ENCODE data around the gene PAPPA.

Gene PAPPA

DNA sequence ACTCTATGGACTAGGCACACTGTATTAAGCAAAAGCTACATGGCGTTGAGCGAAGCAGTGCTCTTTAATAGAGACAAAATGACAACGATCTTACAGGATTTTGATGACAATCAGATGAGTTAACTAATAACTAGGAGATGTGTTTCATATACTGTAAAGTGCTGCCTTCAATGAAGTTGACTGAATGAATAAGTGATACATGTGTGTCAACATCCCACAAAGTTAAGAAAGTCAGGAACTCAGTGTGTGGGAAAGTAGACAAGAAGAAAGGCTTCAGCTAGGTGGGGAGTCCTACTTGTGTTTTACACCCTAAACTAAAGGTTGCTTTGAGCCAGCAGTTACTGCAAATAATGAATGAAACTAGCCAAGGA, 79.6 kb downstream of the PAPPA start:
- DNase-seq = no peak

DNA sequence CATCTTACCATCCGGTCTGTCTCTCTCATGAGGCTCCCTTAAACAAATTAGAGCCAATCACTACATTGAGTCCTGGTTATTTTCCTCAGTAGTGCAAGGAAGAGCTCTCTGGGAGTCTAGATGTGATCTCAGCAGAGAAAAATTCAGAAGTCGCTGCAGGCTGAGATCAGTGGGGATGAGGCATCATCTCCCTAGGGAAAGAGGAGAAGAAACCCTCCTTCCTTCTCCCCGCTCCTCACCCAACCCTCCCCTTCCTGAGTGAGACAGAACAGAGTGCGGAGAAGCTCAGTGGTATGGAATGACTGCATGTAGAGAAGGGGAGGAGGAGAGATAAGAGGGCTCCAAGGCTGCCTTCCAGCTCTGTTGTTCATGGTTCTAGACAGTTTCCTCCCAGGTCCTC, 80.5 kb downstream of the PAPPA start:
- DNase-seq = no peak

DNA sequence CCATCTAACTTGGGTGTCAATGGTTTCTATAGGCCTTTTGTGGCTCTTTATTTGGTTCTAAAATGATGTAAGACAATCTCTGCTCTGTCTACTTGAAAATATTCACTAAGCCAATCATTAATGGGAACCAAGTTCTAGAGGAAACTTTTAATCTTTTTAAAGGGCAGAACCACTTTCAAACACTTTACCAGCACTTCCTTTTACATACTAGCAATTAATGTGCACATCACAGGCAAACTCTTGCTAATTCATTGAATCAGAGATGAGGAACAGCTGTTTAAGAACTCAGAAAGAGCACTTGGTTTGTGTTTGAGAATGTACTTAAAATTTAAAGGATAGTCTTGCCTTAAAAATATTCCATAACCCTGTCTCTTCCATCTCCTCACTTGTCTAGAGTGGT, 83.4 kb downstream of the PAPPA start:
- DNase-seq = no peak

DNA sequence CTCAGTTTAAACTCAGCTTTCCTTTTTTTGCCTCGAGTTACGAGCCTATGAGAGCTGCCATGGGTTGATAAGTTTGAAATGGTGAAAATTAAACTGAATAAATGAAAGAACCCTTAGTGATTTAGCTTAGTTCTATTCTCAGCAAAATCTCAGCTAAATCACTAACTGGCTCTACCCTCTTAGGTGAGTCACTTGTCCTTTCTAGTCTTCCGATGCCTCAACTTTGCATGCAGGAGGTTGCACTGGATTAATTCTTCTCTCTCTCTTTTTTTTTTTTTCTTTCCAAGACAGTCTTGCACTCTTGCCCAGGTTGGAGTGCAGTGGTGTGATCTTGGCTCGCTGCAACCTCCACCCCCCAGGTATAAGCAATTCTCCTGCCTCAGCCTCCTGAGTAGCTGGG, 83.9 kb downstream of the PAPPA start:
- no peak for DNase-seq

DNA sequence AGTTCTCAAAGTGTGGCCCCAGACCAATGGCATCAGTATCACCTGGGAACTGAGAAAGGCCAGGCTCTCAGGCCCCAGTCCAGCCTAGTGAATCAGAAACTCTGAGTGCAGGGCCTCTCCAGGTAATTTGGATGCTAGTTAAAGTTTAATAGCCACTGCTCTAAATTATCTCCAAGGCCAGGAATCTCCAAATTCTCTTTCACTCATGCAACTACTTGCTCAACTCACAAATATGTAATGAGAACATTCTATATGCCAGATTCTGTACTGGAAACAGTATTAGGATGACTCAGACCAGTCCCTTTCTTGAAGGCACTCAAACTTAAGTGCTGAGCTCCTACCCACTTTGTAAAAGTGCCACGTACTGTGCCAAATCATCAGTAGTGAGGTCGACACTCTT, 84.6 kb downstream of the PAPPA start:
- DNase-seq = no peak

DNA sequence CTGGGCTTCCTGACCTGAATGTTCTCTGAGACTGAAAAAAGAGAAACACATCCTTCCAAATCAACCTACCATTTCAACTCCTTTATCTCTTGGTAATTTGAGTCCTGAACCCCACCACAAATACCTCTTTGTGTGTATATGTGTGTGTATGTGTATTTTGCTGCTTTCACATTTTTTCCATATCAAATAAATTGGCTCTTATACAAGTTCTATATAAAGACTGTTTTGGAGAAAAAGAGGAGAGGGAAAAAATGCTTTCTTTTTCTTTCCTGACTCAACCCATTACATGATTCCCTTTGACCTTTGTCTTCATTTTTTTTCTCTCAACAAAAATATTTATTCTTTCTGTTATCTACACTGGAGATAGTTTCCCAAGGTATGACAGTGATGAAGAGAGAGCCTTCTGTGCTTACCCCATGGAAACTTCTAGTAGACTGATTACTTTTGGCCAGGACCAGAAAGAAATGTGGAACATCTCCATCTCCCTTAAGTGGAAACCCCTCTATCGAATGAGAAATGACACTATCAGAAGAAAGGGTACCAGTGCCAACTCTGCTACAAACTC, 85.3 kb downstream of the PAPPA start:
- no peak for DNase-seq

DNA sequence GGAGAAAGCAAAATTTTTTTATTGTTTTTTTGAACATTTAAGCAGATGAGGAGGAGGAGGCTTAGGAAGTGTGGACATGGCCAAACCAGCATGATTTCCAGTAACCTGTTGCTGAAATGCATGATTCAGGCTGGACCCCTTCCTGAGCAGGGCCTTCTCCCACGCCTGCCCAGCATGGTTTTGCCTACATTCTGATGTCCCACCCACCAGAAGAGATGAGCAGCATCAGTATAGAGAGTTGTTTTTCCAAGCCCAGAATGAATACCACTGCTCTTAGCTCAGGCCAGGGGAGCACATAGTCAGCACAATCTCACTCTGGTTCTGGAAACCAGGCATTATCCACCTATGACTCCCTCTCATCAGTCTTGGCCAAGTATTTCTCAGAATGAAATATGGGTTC, 90.1 kb downstream of the PAPPA start:
- no peak for DNase-seq

DNA sequence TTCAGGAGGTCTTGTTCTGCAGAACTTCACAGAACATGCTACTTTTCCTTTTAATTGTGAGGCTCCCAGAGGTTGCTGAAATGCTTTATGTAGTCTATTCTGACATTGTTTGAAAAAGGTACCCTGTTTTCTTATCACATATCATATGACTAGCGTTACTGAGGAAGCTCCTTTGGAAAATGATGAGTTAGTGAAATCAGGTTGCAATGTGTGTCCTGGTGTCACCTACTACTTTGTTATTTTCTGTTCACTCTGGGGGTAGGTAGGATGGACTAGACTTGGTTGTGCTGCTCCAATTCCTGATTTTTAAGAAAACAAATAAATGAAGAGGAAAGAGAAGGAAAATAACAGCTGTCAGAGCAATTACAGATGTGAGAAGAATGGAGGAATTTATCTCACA, 93.7 kb downstream of the PAPPA start:
- no peak for DNase-seq

DNA sequence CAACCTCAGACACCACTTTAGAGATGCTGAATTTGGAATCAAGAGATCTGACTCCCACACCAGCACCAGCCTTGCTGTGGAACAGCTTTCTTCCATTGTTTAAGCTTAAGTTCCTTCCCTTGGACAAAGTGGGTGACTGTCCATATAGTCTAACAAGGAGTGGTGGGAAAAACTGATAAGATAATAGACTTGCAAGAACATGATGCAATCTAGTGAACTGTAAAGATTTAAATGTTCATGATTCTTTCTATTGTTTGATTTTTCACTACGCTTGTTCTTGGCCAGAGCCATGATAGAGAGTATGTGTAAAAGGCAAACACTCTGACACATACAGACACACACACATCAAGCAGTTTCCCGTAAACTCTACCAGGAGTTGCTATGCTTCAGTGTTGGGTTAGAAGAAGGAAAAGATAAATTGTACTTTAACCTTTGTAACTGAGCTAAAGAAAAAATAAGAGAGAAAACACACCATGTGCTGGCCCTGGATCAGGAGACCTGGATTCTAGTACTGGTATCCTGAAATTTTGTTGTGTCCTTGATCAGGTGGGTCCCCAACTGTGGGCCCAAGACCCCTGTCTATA, 94.3 kb downstream of the PAPPA start:
- DNase-seq = no peak

DNA sequence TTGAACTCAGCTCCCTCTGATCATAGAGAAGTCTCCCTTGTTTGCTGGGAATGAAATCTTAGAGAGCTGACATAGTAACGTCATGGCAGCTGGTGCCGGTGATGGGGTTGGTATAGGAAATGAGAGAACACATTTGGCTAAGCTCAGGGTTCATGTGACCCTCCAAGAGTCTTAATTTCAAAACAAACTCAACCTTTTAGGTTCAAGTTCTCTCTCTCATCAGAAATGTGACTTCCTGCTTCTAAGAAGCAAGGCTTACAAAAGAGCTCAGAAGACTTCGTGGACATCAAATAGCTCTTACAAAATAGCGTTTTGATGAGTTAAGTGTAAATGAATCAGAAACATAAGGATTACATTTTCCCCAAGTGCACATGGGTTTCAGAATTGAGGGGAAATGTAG, 97.3 kb downstream of the PAPPA start:
- DNase-seq = no peak

DNA sequence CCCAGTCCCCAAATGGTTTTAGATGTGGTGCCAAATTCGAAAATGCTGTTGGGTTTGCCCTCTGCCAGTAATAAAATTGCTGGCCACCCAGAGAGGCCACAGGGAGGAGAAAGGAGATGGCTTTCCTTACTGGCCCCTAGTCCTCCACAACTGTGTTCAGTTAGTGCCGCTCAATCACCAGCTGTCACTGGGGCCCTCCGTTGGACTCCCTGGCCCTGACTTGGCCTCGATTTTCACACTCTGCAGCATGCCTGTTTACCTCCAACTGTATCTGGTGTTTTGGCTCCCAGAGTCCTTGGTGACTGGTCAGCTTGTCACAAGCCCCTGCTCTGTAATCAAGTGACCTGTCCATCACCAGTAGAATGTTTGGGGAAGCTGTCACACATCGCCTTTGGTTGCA, 97.8 kb downstream of the PAPPA start:
- DNase-seq = no peak

DNA sequence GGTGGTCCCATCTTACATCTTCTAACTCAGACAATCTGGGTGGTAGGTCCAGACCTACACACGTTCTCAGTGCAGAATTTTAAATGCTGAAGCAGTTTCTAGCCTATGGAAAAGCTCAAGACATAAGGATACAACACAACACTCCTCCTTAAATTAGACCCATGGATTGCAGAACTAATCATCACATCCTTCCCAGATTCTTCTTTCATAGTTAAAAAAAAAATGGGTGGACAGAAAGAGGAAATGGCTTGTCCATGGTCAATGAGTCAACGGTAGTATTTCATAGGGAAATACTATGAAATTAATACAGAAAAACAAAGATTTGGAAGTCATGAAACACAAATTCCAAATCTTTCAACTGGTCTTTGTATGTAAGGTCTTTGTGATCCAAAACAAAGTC, 106.9 kb downstream of the PAPPA start:
- DNase-seq = no peak

DNA sequence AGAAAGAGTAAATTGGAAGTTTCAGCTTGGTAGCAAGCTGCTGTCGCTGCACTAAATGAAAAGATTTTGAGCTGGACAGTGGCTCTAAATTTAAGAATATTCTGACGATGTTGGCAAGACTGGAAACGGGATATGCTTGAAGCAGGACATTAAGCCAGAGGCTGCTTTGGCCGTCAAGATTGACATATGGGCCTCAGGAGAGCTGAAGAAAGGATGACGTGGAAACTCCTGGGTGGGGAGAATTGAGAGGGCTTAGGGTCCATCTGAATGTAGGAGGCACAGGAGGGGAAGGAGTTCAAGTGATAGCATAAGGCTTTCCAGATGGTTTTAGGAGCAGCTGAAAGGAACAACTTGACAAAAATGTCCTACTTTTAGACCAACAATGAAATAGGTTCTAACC, 108.9 kb downstream of the PAPPA start:
- no peak for DNase-seq

DNA sequence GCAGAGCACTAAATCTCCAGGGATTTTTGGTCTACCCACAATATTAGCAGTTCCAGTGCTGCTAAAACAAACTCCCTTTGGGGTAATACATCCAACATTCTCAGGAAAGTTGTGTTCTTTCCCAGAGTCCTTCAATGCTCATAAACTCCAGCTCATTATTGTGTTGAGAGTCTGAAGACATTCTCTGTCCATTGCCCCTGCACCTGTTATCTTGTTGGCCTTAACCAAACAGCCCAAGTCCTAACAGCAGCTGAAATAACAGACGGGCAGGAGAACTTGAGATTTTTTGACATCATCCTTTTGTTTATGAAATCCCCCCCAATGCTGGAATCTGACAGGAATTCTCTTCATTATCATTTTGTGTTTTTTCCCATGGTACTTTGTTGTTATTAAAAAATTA, 110.8 kb downstream of the PAPPA start:
- no peak for DNase-seq

DNA sequence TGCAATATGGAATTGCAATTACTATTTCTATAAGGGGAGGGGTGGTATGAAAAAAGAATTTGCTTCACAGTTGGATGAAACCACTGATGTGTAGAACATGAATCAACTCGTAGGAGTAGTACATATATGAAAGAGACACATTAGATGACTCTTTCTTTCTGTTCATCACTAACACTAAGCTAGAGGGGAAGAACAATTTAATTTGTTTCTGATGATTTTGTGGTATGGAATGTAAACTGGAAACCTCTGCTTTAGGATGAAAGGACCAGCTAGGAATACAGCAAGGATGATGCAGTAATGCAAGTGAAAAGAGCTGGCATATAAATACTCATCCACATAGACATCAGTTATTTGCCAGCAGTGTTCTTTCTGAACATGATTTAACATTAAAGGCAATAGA, 113.4 kb downstream of the PAPPA start:
- DNase-seq = no peak

DNA sequence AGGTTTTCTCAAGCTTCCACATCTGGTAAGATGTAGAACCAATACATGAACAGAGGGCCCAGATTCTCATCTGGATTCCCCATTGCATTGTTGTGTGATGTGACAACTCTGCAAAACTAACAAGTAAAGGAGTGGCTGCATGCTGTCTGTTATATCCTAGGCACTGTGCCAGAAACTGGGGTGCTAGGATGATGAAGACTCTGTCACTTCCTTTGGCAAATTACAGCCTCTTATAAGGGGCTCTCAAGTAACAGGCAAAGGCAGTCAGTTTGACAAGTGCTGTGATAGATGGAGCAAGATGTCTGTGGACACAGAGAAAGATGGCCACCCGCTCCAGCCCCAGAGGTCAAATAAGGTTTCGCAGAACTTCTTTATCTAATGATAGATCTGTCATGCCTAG, 115.7 kb downstream of the PAPPA start:
- DNase-seq = no peak

DNA sequence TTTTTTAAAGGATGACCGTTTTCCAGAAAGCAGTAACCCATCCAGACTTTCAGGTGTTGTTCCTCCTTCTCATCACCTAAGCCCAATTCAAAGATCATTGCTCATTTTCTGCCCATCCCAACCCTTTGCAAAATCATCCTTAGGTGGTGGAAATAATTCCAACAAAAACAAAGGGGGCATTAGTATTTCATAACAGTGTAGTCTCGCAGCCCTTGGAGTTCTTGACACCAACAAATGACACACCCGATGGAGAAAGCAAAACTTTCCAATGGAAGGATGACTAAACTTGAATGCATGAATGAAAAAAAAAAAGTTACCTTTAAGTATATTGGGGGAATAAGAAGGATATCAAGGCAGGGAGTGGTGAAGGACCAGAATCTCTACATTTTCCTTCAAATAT, 117.0 kb downstream of the PAPPA start:
- DNase-seq = no peak

DNA sequence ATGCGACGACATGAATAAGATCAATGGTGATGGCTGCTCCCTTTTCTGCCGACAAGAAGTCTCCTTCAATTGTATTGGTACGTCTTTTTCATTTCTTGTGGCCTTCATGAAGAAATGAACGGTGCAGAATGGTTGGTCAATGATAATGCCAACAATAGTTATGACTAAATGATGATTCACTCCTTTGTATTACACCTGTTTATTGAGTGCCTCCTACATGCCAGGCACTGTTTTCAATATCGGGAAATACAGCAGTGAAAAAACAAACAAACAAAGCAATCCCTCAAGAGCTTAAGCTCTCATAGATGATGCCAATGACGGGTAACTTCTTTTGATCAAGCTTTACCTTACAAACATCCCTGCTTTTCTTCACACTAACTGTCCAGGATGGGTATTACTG, 117.7 kb downstream of the PAPPA start:
- no peak for DNase-seq

DNA sequence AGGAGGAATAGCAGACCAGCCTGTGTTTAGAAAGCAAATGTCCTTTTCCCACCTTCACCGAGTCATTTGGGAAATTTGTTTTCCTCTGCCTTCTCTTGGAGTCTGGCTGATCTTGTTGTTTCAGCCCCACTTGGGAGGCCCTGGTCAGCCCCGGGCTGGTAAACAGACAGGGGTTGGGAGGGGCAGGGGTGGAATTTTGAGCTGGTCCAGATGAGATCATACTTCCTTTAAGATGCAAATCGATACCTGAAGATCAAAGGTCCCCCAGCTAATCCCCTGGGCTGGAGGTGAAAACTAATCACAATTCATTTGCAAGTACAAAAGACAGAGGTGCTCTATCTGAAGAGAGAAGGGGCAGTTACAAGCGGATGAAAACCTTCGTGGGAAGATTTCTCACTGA, 118.4 kb downstream of the PAPPA start:
- DNase-seq = no peak

DNA sequence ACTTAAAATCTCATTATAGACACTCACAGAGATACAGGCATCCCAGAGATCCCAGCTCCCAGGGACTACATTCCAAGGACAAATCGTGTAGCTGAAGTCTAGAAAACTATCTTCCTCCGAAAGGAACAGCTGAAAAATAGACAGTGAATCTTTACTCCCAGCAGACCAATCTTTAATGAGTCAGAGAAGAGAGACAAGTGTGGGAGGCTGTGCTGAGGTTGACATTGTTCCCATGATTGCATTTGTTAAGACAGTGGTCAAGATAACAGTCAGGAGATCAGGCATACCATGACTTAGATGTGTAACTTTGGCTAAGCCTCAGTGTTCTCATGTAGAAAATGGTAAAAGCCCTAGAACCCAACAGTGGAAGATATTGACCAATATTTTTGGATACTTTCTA, 120.7 kb downstream of the PAPPA start:
- DNase-seq = no peak

DNA sequence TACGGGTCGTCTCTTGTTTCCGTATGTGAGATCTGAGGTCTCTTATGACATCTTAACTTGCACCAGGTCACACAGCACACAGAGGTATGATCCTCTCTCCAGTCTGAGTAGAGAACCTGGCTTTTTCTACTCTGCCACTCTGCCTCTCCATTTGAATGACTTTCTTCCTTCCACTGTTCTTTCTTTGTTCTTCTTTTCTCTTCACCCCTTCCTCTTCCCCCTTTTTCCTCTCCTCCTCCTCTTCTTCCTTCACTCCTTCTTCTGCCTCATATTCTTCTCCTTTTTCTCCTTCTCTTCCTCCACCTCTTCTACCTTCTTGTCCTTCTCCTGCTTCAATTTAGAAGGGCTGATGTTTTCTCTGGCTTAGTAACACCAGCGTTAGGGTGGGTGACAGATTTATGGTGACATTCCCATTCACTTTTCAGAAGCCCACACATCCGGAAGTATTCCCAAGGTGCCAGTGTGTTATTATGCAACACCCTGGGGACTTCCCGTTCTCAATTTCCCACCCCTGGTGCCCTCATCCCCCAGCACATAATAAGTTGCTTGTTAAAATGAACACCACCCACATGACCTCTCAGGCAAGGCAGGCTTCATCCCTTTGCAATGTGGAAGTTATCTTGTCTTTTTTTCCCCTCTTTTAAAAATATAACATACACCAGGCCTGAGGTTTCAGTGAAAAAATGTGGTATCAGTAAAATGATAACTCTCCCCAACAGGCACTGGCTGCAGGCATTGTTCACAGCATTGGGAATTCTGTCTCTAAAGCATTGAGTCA, 122.0 kb downstream of the PAPPA start:
- no peak for DNase-seq

DNA sequence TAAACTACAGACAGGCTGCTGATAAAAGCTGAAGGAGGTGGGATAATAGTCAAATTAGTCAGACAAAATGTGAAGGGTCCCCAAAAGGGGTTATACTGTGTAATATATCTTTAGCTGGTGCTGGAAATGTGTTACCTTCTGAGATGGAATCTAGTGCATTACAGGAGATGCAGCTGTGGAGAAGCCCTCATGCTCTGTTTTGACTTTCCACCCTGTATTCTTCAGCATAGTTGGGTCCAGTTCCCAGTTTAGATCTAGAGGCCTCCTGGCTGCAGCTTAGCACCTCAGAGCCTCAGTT, 122.6 kb downstream of the PAPPA start:
- DNase-seq = no peak

DNA sequence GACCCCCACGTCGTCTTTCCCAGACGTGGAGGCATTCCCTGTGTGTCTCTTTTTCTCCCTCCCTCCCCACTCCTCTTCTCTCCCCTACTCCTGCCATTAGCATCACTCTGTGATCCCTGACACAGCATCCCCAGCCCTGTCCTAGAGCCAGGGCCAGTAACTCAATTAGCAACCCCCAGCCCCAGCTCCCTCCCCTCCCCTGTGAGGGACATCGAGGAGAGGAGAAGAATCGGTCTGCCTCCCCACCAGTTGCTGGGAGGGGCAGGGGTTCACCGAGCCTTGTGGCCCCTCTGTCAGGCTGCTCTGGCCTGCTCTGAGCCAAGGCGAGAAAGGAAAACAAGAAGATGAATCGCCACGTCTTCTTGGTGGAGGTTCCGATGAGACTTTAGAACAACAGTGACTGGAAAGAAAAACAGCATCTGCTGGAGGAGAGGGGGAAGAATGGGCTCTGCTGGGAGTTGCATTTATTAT, 123.1 kb downstream of the PAPPA start:
- no peak for DNase-seq

DNA sequence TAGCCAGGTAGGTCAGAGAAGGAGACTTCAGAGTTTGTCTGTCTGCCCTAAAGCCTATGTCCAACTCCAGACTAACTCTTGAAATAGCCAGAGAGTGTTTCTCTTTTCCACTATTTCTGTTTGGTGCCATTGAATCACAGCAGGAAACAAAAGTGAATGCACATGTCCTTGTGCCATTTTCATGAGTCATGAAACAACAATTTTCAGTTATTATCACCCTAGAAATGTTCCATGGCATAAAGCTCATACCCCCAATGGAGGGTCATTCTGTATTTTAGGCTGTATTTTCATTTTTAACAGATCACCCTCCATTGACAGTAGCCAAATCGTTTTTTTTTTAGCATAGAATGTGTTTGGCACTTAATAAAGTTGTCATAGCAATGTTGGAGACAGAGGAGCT, 124.7 kb downstream of the PAPPA start:
- no peak for DNase-seq

DNA sequence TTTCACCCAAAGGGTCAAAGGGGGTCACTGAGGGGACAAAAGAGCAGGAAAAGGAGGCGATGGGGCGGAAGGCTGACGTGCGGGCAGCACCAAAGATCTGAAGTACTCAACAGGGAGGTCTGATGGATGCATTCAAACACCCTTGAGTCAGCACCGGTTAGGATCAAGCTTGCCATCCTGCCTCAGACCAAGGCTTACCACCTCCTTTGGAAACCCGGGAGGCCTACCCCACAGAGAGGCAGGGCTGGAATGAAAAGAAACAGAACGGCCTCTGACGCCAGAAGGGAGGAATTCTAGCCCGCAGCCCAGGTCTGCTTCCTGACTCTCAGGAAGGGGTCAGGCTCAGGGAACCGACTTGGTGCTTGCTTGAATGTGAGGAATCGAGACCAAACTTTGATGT, 125.6 kb downstream of the PAPPA start:
- DNase-seq = no peak

Measured in stimulated activated CD8-positive, alpha-beta memory T cell treated with anti-CD3 and anti-CD28 coated beads, Interleukin-4, amount 100 ng/mL, for 48 hours (primary cell).